Cardiac muscle cell (in vitro differentiated cells and primary cell): Measurements from ENCODE around the gene NUP205. TPM values are rescaled to one million over a fixed set of nuclear protein-coding genes. Genes with fewer than 3 reads are reported as not detected.
A peak's percentile ranks its signal among the peaks of the same experiment; 100 is the strongest.
"Not testable (repeated sequence)": the region's sequence is repeated elsewhere in the genome, so short reads cannot be mapped to it uniquely, and the experiment has no call there.

Source experiments
- DNase-seq, 2 donors: peaks; one replicate each; pipeline versions ENCODE4 v3.0.0 to v3.0.0-alpha.2; 2010 to 2017; ENCODE audit warnings: low read depth in 1 of 2, low spot score in 1 of 2
- H3K27ac ChIP-seq: fragments of 200-600 bp; sonication (generic); 2 replicates; pipeline ENCODE4 v1.5.1; 2016
- H3K27me3 ChIP-seq: fragments of 200-600 bp; sonication (generic); 2 replicates; pipeline ENCODE4 v1.6.0; 2016; ENCODE audit warnings: control low read depth
- H3K36me3 ChIP-seq: fragments of 200-600 bp; sonication (generic); 2 replicates; pipeline ENCODE4 v1.5.1; 2016; ENCODE audit warnings: control low read depth
- H3K4me1 ChIP-seq: fragments of 200-600 bp; sonication (generic); 2 replicates; pipeline ENCODE4 v1.8.1; 2017; ENCODE audit warnings: low read depth, mild to moderate bottlenecking, mixed run types
- H3K4me3 ChIP-seq: fragments of 200-600 bp; sonication (generic); 2 replicates; pipeline ENCODE4 v1.5.1; 2016; ENCODE audit warnings: mild to moderate bottlenecking
- H3K9me3 ChIP-seq: fragments of 200-600 bp; sonication (generic); 2 replicates; pipeline ENCODE4 v1.5.1; 2017; ENCODE audit warnings: low read depth, mild to moderate bottlenecking, control low read depth
- CTCF ChIP-seq: IDR thresholded peaks from 2 replicates; pipeline ENCODE4 v1.5.1; 2012; ENCODE audit warnings: low read depth, mild to moderate bottlenecking, low read length
- polyA plus RNA-seq: library from polyadenylated mRNA; unstranded; fragments of >200 nt; fragmentation: Nextera tagmentation; extraction: Ambion mirVana; gene quantifications from 2 replicates; pipeline ENCODE4 v1.2.1, GENCODE V29; 2016
- total RNA-seq: library from RNA; depleted of rRNA; stranded (reverse); fragments of >200 nt; gene quantifications from 2 replicates; pipeline ENCODE4 v1.2.3, GENCODE V29; 2016

NUP205 gene
- total and polyA plus RNA-seq, 2 experiments from 2014 or later, result 21.8 to 33.9 TPM

GRCh38 chr7:135620980-135621850, 63.5 kb downstream of the NUP205 start:
- peaks cover 34% of the 10 kb centered on the region for H3K36me3 ChIP-seq
- H3K9me3 ChIP-seq, result no peaks in the 10 kb centered on the region
- H3K27me3 ChIP-seq, result no peaks in the 10 kb centered on the region
- TF ChIP-seq CTCF, result peak; percentile 88
- peak; percentile 72 to 91 for DNase-seq
- peaks cover 17% of the 10 kb centered on the region for H3K4me1 ChIP-seq
- no peak overlapping the region for H3K4me3 ChIP-seq
- no peak overlapping the region for H3K27ac ChIP-seq

GRCh38 chr7:135634191-135634878, 76.6 kb downstream of the NUP205 start:
- no peak for TF ChIP-seq CTCF
- H3K36me3 ChIP-seq, result peaks cover 60% of the 10 kb centered on the region
- H3K9me3 ChIP-seq, result no peaks in the 10 kb centered on the region
- H3K4me3 ChIP-seq, result no peak overlapping the region
- no peaks in the 10 kb centered on the region for H3K4me1 ChIP-seq
- H3K27ac ChIP-seq, result no peak overlapping the region
- no peaks in the 10 kb centered on the region for H3K27me3 ChIP-seq
- DNase-seq, result no peak

GRCh38 chr7:135639690-135640089, 82.0 kb downstream of the NUP205 start:
- peaks cover 49% of the 10 kb centered on the region for H3K36me3 ChIP-seq
- H3K4me3 ChIP-seq, H3K4me1 ChIP-seq, H3K27me3 ChIP-seq, H3K27ac ChIP-seq, DNase-seq, H3K9me3 ChIP-seq: not testable (repeated sequence)

- H3K4me1 ChIP-seq, result no peaks in the 10 kb centered on the region
- no peak overlapping the region for H3K4me3 ChIP-seq
- TF ChIP-seq CTCF, result no peak
- H3K27ac ChIP-seq, result no peak overlapping the region
- no peaks in the 10 kb centered on the region for H3K9me3 ChIP-seq
- peak in 1 of 2 donors; percentile 29 for DNase-seq
- H3K27me3 ChIP-seq, result no peaks in the 10 kb centered on the region
- H3K36me3 ChIP-seq, result peaks cover 50% of the 10 kb centered on the region
Measured at GRCh38 chr7:135644154-135644553, 86.4 kb downstream of the NUP205 start.

- Histone ChIP-seq H3K36me3 (peaks cover 48% of the 10 kb centered on the region), H3K27me3 (no peaks in the 10 kb centered on the region), H3K4me3 (no peak overlapping the region), H3K9me3 (no peaks in the 10 kb centered on the region), H3K4me1 (no peaks in the 10 kb centered on the region), H3K27ac (no peak overlapping the region)
- no peak for TF ChIP-seq CTCF
- DNase-seq, result no peak
Measured at GRCh38 chr7:135644729-135645128, 87.0 kb downstream of the NUP205 start.
